CD8-positive, alpha-beta memory T cell (primary cell): Measurements from ENCODE around the gene TNK2. TPM values are rescaled to one million over a fixed set of nuclear protein-coding genes. Genes with fewer than 3 reads are reported as not detected.
"Not testable (repeated sequence)": the region's sequence is repeated elsewhere in the genome, so short reads cannot be mapped to it uniquely, and the experiment has no call there.

Source experiments
- CTCF ChIA-PET: fragments of 350-600 bp; sonication (Branson Sonifier 250); formaldehyde crosslinking; loops from one replicate; lab custom pipeline; 2021; ENCODE audit warnings: antibody characterized with exemption; lab: Charles Lee
- POLR2A ChIA-PET: fragments of 350-600 bp; sonication (Branson Sonifier 250); formaldehyde crosslinking; loops from one replicate; lab custom pipeline; 2021; ENCODE audit warnings: antibody characterized with exemption; lab: Charles Lee
- DNase-seq, 5 donors: peaks; one replicate each; pipeline versions ENCODE4 v3.0.0 to v3.0.0-alpha.2; 2020 to 2022; ENCODE audit warnings: mixed read lengths in 1 of 5
- H3K27ac ChIP-seq: one replicate; pipeline ENCODE4 v1.7.0; 2013; ENCODE audit warnings: low read depth, mild to moderate bottlenecking, low read length, moderate library complexity
- H3K27me3 ChIP-seq: 2 replicates; pipeline ENCODE4 v1.7.0; 2013; ENCODE audit warnings: low read length, mild to moderate bottlenecking; ENCODE audit not compliant: insufficient read depth, poor library complexity, severe bottlenecking
- H3K36me3 ChIP-seq: 2 replicates; pipeline ENCODE4 v1.7.0; 2013; ENCODE audit warnings: mild to moderate bottlenecking, low read length, moderate library complexity; ENCODE audit not compliant: insufficient read depth
- H3K4me1 ChIP-seq: 2 replicates; pipeline ENCODE4 v1.7.0; 2013; ENCODE audit warnings: mild to moderate bottlenecking, low read length, moderate library complexity; ENCODE audit not compliant: insufficient read depth
- H3K4me3 ChIP-seq: 2 replicates; pipeline ENCODE4 v1.7.0; 2013; ENCODE audit warnings: mild to moderate bottlenecking, low read length
- H3K9me3 ChIP-seq: 2 replicates; pipeline ENCODE4 v1.7.0; 2013; ENCODE audit warnings: mild to moderate bottlenecking, low read length
- H3K27ac Mint-ChIP-seq, 8 donors: one replicate each; pipeline ENCODE4 v1.8.0; 2020 to 2021; ENCODE audit warnings: mixed read lengths in 8 of 8, mild to moderate bottlenecking in 6 of 8, inconsistent platforms in 3 of 8, moderate library complexity in 3 of 8
- H3K27me3 Mint-ChIP-seq, 2 donors: one replicate each; pipeline ENCODE4 v1.8.0; 2020 to 2021; ENCODE audit warnings: mixed read lengths in 2 of 2, mild to moderate bottlenecking in 1 of 2, moderate library complexity in 1 of 2
- H3K36me3 Mint-ChIP-seq, 3 donors: one replicate each; pipeline ENCODE4 v1.8.0; 2020 to 2021; ENCODE audit warnings: mixed read lengths in 3 of 3, inconsistent platforms in 1 of 3, mild to moderate bottlenecking in 1 of 3
- H3K4me1 Mint-ChIP-seq, 3 donors: one replicate each; pipeline ENCODE4 v1.8.0; 2020 to 2021; ENCODE audit warnings: mixed read lengths in 3 of 3, inconsistent platforms in 1 of 3, mild to moderate bottlenecking in 1 of 3
- H3K4me3 Mint-ChIP-seq, 7 donors: one replicate each; pipeline ENCODE4 v1.8.0; 2020 to 2021; ENCODE audit warnings: mixed read lengths in 7 of 7, mild to moderate bottlenecking in 6 of 7, moderate library complexity in 4 of 7, inconsistent platforms in 2 of 7
- H3K9me3 Mint-ChIP-seq, 5 donors: one replicate each; pipeline ENCODE4 v1.8.0; 2020 to 2022; ENCODE audit warnings: mixed read lengths in 5 of 5, mild to moderate bottlenecking in 3 of 5, moderate library complexity in 2 of 5, inconsistent platforms in 1 of 5
- polyA plus RNA-seq: library from polyadenylated mRNA; unstranded; fragments of 300-500 nt; fragmentation: Illumina TruSeq; gene quantifications from one replicate; pipeline ENCODE4 v1.2.3, GENCODE V29; 2021
- total RNA-seq, 2 experiments: library from RNA; stranded (reverse); gene quantifications; one replicate each; pipeline ENCODE4 v1.2.3, GENCODE V29; 2021

The TNK2 gene
- total and polyA plus RNA-seq, 3 experiments from 2014 or later = 4.7 to 74.5 (median 71.4) TPM

GRCh38 chr3:195903950-195904290, 4.4 kb downstream of the TNK2 start:
- Mint-ChIP-seq H3K4me1 (peaks cover 53 to 85% (median 70%) of the 10 kb centered on the region in 3 donors), H3K36me3 (peaks cover 0 to 3% (median 2%) of the 10 kb centered on the region in 3 donors), H3K9me3 (no peaks in the 10 kb centered on the region), H3K4me3 (no peak overlapping the region), H3K27me3 (peaks cover 0 to 3% of the 10 kb centered on the region in 2 donors), H3K27ac (peak overlapping the region in 6 of 8 donors; percentile 39 to 97 (median 70))
- POLR2A ChIA-PET = no interaction called here
- CTCF ChIA-PET = interaction anchor here (1.0 to 2.2 kb wide), 2 partner anchors 10 to 11 kb away, joined by 5 to 11 read pairs; no protein-coding TSS in a partner anchor
- no peak for DNase-seq
- Histone ChIP-seq H3K9me3 (no peaks in the 10 kb centered on the region), H3K36me3 (no peaks in the 10 kb centered on the region), H3K27ac (no peak overlapping the region), H3K27me3 (no peaks in the 10 kb centered on the region), H3K4me1 (peaks cover 74% of the 10 kb centered on the region), H3K4me3 (no peak overlapping the region)

GRCh38 chr3:195902634-195903033, 5.7 kb downstream of the TNK2 start:
- H3K4me1 ChIP-seq = peaks cover 76% of the 10 kb centered on the region
- POLR2A ChIA-PET, H3K9me3 Mint-ChIP-seq, H3K27ac ChIP-seq, H3K27ac Mint-ChIP-seq, DNase-seq, H3K4me3 Mint-ChIP-seq, H3K36me3 Mint-ChIP-seq, H3K4me3 ChIP-seq, H3K36me3 ChIP-seq, H3K9me3 ChIP-seq, H3K27me3 Mint-ChIP-seq, H3K27me3 ChIP-seq: not testable (repeated sequence)
- CTCF ChIA-PET = interaction anchor here (0.9 to 3.3 kb wide), 4 partner anchors 8 to 53 kb away, joined by 3 to 16 read pairs (median 8); no protein-coding TSS in a partner anchor
- peaks cover 51 to 86% (median 70%) of the 10 kb centered on the region in 3 donors for H3K4me1 Mint-ChIP-seq

- POLR2A ChIA-PET, H3K4me3 Mint-ChIP-seq, H3K36me3 Mint-ChIP-seq, H3K9me3 Mint-ChIP-seq, H3K27me3 ChIP-seq, H3K36me3 ChIP-seq, H3K27me3 Mint-ChIP-seq, DNase-seq, H3K27ac ChIP-seq, H3K4me3 ChIP-seq, H3K9me3 ChIP-seq: not testable (repeated sequence)
- Mint-ChIP-seq H3K27ac (peak overlapping the region in 4 of 8 donors; percentile 43 to 76 (median 50)), H3K4me1 (peaks cover 52 to 87% (median 70%) of the 10 kb centered on the region in 3 donors)
- H3K4me1 ChIP-seq = peaks cover 74% of the 10 kb centered on the region
- CTCF ChIA-PET = interaction anchor here (0.9 to 3.3 kb wide), 4 partner anchors 8 to 53 kb away, joined by 3 to 16 read pairs (median 8); no protein-coding TSS in a partner anchor
These were observed 6.3 kb downstream of the TNK2 start for GRCh38 chr3:195901836-195902585.

- H3K4me3 Mint-ChIP-seq = peak overlapping the region in 3 of 7 donors; percentile 19 to 77 (median 20)
- H3K36me3 ChIP-seq = no peaks in the 10 kb centered on the region
These were observed 7.7 kb downstream of the TNK2 start for GRCh38 chr3:195900436-195901355.

GRCh38 chr3:195899701-195900435, 8.5 kb downstream of the TNK2 start:
- Mint-ChIP-seq H3K27ac (peak overlapping the region in 6 of 8 donors; percentile 12 to 63 (median 49)), H3K27me3 (no peaks in the 10 kb centered on the region), H3K9me3 (no peaks in the 10 kb centered on the region), H3K4me1 (peaks cover 44 to 79% (median 60%) of the 10 kb centered on the region in 3 donors), H3K36me3 (peaks cover 0 to 5% (median 2%) of the 10 kb centered on the region in 3 donors), H3K4me3 (peak overlapping the region in 1 of 7 donors; percentile 6)
- no peak for DNase-seq
- H3K27me3 ChIP-seq = no peaks in the 10 kb centered on the region
- H3K36me3 ChIP-seq = no peaks in the 10 kb centered on the region
- H3K4me1 ChIP-seq = peaks cover 66% of the 10 kb centered on the region
- no peak overlapping the region for H3K27ac ChIP-seq
- POLR2A ChIA-PET = no interaction called here
- peak overlapping the region; percentile 15 for H3K4me3 ChIP-seq
- no peaks in the 10 kb centered on the region for H3K9me3 ChIP-seq
- CTCF ChIA-PET = interaction anchor here (3.3 to 11.1 kb wide), 2 partner anchors 14 to 15 kb away, joined by 16 to 176 read pairs; no protein-coding TSS in a partner anchor

More at GRCh38 chr3:195900436-195901355, 7.7 kb downstream of the TNK2 start:
- Mint-ChIP-seq H3K4me1 (peaks cover 49 to 85% (median 68%) of the 10 kb centered on the region in 3 donors), H3K27ac (peak overlapping the region in 7 of 8 donors; percentile 12 to 72 (median 47)), H3K9me3 (no peaks in the 10 kb centered on the region), H3K27me3 (no peaks in the 10 kb centered on the region), H3K36me3 (peaks cover 0 to 4% (median 2%) of the 10 kb centered on the region in 3 donors)
- no peak for DNase-seq
- H3K9me3 ChIP-seq = no peaks in the 10 kb centered on the region
- H3K27ac ChIP-seq = no peak overlapping the region
- no peaks in the 10 kb centered on the region for H3K27me3 ChIP-seq
- H3K4me3 ChIP-seq = peak overlapping the region; percentile 15
- peaks cover 74% of the 10 kb centered on the region for H3K4me1 ChIP-seq
- ChIA-PET POLR2A (no interaction called here), CTCF (interaction anchor here (1.2 to 3.3 kb wide), 2 partner anchors 12 to 14 kb away, joined by 4 to 16 read pairs; no protein-coding TSS in a partner anchor)

- no peaks in the 10 kb centered on the region for H3K27me3 Mint-ChIP-seq
- peak overlapping the region; percentile 52 to 92 (median 74) for H3K27ac Mint-ChIP-seq
- POLR2A ChIA-PET = interaction anchor here (6.0 kb wide), 1 partner anchor 10 kb away, joined by 77 read pairs; the partner anchor contains the start of gene TNK2
- peak overlapping the region in 4 of 7 donors; percentile 32 to 66 (median 42) for H3K4me3 Mint-ChIP-seq
- DNase-seq = no peak
- Histone ChIP-seq H3K36me3 (no peaks in the 10 kb centered on the region), H3K4me3 (no peak overlapping the region), H3K9me3 (no peaks in the 10 kb centered on the region), H3K27ac (no peak overlapping the region), H3K4me1 (peaks cover 60% of the 10 kb centered on the region), H3K27me3 (no peaks in the 10 kb centered on the region)
- H3K9me3 Mint-ChIP-seq = no peaks in the 10 kb centered on the region
- CTCF ChIA-PET = interaction anchor here (5.9 to 11.1 kb wide), 2 partner anchors 9 to 16 kb away, joined by 147 to 176 read pairs; partner anchors contain the start of gene TNK2
- peaks cover 0 to 8% (median 0%) of the 10 kb centered on the region in 3 donors for H3K36me3 Mint-ChIP-seq
- H3K4me1 Mint-ChIP-seq = peaks cover 41 to 70% (median 51%) of the 10 kb centered on the region in 3 donors
These were observed 10.4 kb downstream of the TNK2 start for GRCh38 chr3:195897853-195898415.
